Body of pancreas (tissue), 4 donors: ENCODE data around the gene CCBE1.

ENCODE experiments used
- POLR2A ChIP-seq, 3 donors: fragments of 450-650 bp; IDR thresholded peaks; one replicate each; pipeline ENCODE4 v1.6.1; 2016; ENCODE audit warnings: antibody characterized with exemption in 3 of 3, mild to moderate bottlenecking in 2 of 3
- TF ChIP-seq, protein P1 (sequence below), 7 experiments: fragments of 450-650 bp in 4 of 7; fragments of 200-600 bp in 3 of 7; sonication (generic) in 3 of 7; IDR thresholded peaks; one replicate each; pipeline ENCODE4 v1.5.1; 2016 to 2019; ENCODE audit warnings: antibody characterized with exemption in 7 of 7

DNA sequence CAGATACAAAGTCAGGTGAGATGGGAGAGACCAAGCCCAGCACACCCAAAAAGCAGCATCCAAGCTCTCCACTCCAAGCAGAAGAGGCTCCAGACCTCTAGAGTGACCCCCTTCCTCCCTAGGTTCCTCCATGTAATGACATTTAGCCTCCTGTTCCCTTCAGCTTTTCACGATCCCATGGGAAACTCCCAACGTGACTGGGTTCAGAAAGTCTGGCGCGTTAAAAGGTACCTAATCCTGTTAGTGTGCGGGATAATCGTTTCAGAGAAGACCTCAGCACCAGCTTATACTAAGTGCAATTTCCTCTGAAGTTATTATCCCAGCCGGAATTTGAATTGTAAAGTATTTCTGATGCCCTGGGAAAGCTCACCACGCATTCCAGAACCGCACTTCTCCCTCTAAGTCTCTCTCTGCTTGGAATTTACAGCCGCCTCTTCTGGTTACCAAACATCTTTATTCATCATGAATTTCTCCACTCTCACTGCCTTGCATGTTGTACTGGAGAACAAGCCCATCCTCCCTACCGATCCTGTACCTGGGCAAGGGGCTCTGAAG is 46.9 kb downstream of the CCBE1 start:
- TF ChIP-seq POLR2A (IDR thresholded peaks at IDR 0.05), result no peak
- TF ChIP-seq, protein P1, sequence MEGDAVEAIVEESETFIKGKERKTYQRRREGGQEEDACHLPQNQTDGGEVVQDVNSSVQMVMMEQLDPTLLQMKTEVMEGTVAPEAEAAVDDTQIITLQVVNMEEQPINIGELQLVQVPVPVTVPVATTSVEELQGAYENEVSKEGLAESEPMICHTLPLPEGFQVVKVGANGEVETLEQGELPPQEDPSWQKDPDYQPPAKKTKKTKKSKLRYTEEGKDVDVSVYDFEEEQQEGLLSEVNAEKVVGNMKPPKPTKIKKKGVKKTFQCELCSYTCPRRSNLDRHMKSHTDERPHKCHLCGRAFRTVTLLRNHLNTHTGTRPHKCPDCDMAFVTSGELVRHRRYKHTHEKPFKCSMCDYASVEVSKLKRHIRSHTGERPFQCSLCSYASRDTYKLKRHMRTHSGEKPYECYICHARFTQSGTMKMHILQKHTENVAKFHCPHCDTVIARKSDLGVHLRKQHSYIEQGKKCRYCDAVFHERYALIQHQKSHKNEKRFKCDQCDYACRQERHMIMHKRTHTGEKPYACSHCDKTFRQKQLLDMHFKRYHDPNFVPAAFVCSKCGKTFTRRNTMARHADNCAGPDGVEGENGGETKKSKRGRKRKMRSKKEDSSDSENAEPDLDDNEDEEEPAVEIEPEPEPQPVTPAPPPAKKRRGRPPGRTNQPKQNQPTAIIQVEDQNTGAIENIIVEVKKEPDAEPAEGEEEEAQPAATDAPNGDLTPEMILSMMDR (IDR thresholded peaks at IDR 0.05), result no peak
